Caco-2 (cell line): ENCODE results near the gene DTX1. TPM values are rescaled to one million over a fixed set of nuclear protein-coding genes. Genes with fewer than 3 reads are reported as not detected.

Experiments
- BruUV-seq: library from RNA; stranded (reverse); fragments of 400-500 nt; replicated peaks from 2 replicates; lab custom pipeline; 2021; lab: Mats Ljungman, UMichigan
- CTCF ChIA-PET: fragments of 300-600 bp; sonication (Branson Sonifier 250); formaldehyde crosslinking; loops from one replicate; lab custom pipeline; 2022; ENCODE audit warnings: antibody characterized with exemption; lab: Charles Lee
- POLR2A ChIA-PET: fragments of 300-600 bp; sonication (Branson Sonifier 250); formaldehyde crosslinking; loops from one replicate; lab custom pipeline; 2022; ENCODE audit warnings: antibody characterized with exemption; lab: Charles Lee
- DNase-seq, 2 experiments: peaks; one replicate each; pipeline versions ENCODE4 v3.0.0 to v3.0.0-alpha.2; 2020 to 2022
- H3K27me3 ChIP-seq: replicated peaks from 2 replicates; pipeline ENCODE4 v1.6.0; 2011; ENCODE audit warnings: low read length; ENCODE audit not compliant: control insufficient read depth, insufficient read depth
- H3K36me3 ChIP-seq: 2 replicates; pipeline ENCODE4 v1.5.1; 2011; ENCODE audit warnings: low read length; ENCODE audit not compliant: control insufficient read depth, insufficient read depth
- H3K4me1 ChIP-seq: fragments of 250-450 bp; sonication (Bioruptor Pico); 2 replicates; pipeline ENCODE4 v1.5.1; 2020; ENCODE audit warnings: mild to moderate bottlenecking
- H3K4me3 ChIP-seq: 2 replicates; pipeline ENCODE4 v1.5.1; 2011; ENCODE audit warnings: low read depth, mild to moderate bottlenecking, control low read depth, low read length
- H3K9me3 ChIP-seq: fragments of 250-450 bp; sonication (Bioruptor Pico); 2 replicates; pipeline ENCODE4 v1.5.1; 2020; ENCODE audit warnings: mild to moderate bottlenecking, moderate library complexity
- H3K27ac Mint-ChIP-seq: one replicate; pipeline ENCODE4 v1.8.0; 2022; ENCODE audit warnings: mixed read lengths; ENCODE audit not compliant: unreplicated experiment
- H3K27me3 Mint-ChIP-seq: one replicate; pipeline ENCODE4 v1.8.0; 2022; ENCODE audit warnings: mixed read lengths; ENCODE audit not compliant: insufficient read depth, unreplicated experiment
- H3K36me3 Mint-ChIP-seq: one replicate; pipeline ENCODE4 v1.8.0; 2022; ENCODE audit warnings: mild to moderate bottlenecking, mixed read lengths; ENCODE audit not compliant: insufficient read depth, unreplicated experiment
- H3K4me1 Mint-ChIP-seq: one replicate; pipeline ENCODE4 v1.8.0; 2022; ENCODE audit warnings: low read depth, mixed read lengths; ENCODE audit not compliant: unreplicated experiment
- H3K4me3 Mint-ChIP-seq: one replicate; pipeline ENCODE4 v1.8.0; 2022; ENCODE audit warnings: mild to moderate bottlenecking, moderate library complexity, mixed read lengths; ENCODE audit not compliant: unreplicated experiment
- H3K9me3 Mint-ChIP-seq: one replicate; pipeline ENCODE4 v1.8.0; 2022; ENCODE audit warnings: mixed read lengths; ENCODE audit not compliant: unreplicated experiment
- CTCF ChIP-seq, 2 experiments: fragments of 200-600 bp in 1 of 2; IDR thresholded peaks; 1 replicate in 1 of 2; 2 replicates in 1 of 2; pipeline versions ENCODE4 v1.5.1 to v1.8.0; 2011 to 2022; ENCODE audit warnings: antibody characterized with exemption in 1 of 2, control low read depth in 1 of 2, inconsistent platforms in 1 of 2, low read depth in 1 of 2, low read length in 1 of 2, mild to moderate bottlenecking in 1 of 2, moderate library complexity in 1 of 2; ENCODE audit not compliant: insufficient read depth in 1 of 2, severe bottlenecking in 1 of 2, unreplicated experiment in 1 of 2
- intact Hi-C: fragments of 100-400 bp; cut with micrococcal nuclease; formaldehyde crosslinking; loops from one replicate; pipeline ENCODE4 v1.10.0; 2022; ENCODE audit not compliant: unreplicated experiment
- total RNA-seq: library from RNA; stranded (reverse); gene quantifications from 2 replicates; pipeline ENCODE4 v1.2.3, GENCODE V29; 2022

The DTX1 gene
- total RNA-seq, 1 experiment from 2014 or later, result not detected

- Mint-ChIP-seq H3K4me1 (peaks cover 6% of the 10 kb centered on the region), H3K27me3 (peaks cover 9% of the 10 kb centered on the region), H3K27ac (no peak overlapping the region), H3K36me3 (no peaks in the 10 kb centered on the region), H3K4me3 (no peak overlapping the region), H3K9me3 (no peaks in the 10 kb centered on the region)
- no TSS peak for BruUV-seq
- H3K36me3 ChIP-seq, result no peaks in the 10 kb centered on the region
- H3K4me3 ChIP-seq, result no peak overlapping the region
- no peaks in the 10 kb centered on the region for H3K27me3 ChIP-seq
- TF ChIP-seq CTCF (IDR thresholded peaks at IDR 0.05; ENCODE audit: insufficient read depth in 1 of 2, low read depth in 1 of 2, low read length in 1 of 2, severe bottlenecking in 1 of 2, unreplicated experiment in 1 of 2), result no peak
- intact Hi-C loops, result no loop called here
- DNase-seq, result no peak
- POLR2A ChIA-PET, result no interaction called here
- H3K9me3 ChIP-seq, result no peaks in the 10 kb centered on the region
- no peaks in the 10 kb centered on the region for H3K4me1 ChIP-seq
- CTCF ChIA-PET, result no interaction called here
Measured at GRCh38 chr12:113071135-113072112, 14.9 kb downstream of the DTX1 start.

- intact Hi-C loops, result no loop called here
- no TSS peak for BruUV-seq
- Histone ChIP-seq H3K27me3 (no peaks in the 10 kb centered on the region), H3K4me1 (no peaks in the 10 kb centered on the region), H3K36me3 (no peaks in the 10 kb centered on the region), H3K4me3 (no peak overlapping the region), H3K9me3 (no peaks in the 10 kb centered on the region)
- TF ChIP-seq CTCF (IDR thresholded peaks at IDR 0.05; ENCODE audit: insufficient read depth in 1 of 2, low read depth in 1 of 2, low read length in 1 of 2, severe bottlenecking in 1 of 2, unreplicated experiment in 1 of 2), result no peak
- ChIA-PET CTCF (no interaction called here), POLR2A (no interaction called here)
- Mint-ChIP-seq H3K27ac (no peak overlapping the region), H3K4me1 (peaks cover 6% of the 10 kb centered on the region), H3K36me3 (no peaks in the 10 kb centered on the region), H3K4me3 (no peak overlapping the region), H3K27me3 (peaks cover 9% of the 10 kb centered on the region), H3K9me3 (no peaks in the 10 kb centered on the region)
- no peak for DNase-seq
Measured at GRCh38 chr12:113072136-113072535, 15.6 kb downstream of the DTX1 start.

- Histone ChIP-seq H3K9me3 (no peaks in the 10 kb centered on the region), H3K27me3 (no peaks in the 10 kb centered on the region), H3K36me3 (no peaks in the 10 kb centered on the region), H3K4me1 (no peaks in the 10 kb centered on the region), H3K4me3 (no peak overlapping the region)
- intact Hi-C loops, result no loop called here
- no TSS peak for BruUV-seq
- ChIA-PET POLR2A (no interaction called here), CTCF (no interaction called here)
- Mint-ChIP-seq H3K9me3 (no peaks in the 10 kb centered on the region), H3K27me3 (peaks cover 9% of the 10 kb centered on the region), H3K4me3 (no peak overlapping the region), H3K36me3 (no peaks in the 10 kb centered on the region), H3K27ac (no peak overlapping the region), H3K4me1 (peaks cover 6% of the 10 kb centered on the region)
- no peak for DNase-seq
- no peak for TF ChIP-seq CTCF (IDR thresholded peaks at IDR 0.05; ENCODE audit: insufficient read depth in 1 of 2, low read depth in 1 of 2, low read length in 1 of 2, severe bottlenecking in 1 of 2, unreplicated experiment in 1 of 2)
Measured at GRCh38 chr12:113073586-113073985, 17.1 kb downstream of the DTX1 start.
